ENCODE data around the gene GUK1.

The GUK1 gene, protein sequence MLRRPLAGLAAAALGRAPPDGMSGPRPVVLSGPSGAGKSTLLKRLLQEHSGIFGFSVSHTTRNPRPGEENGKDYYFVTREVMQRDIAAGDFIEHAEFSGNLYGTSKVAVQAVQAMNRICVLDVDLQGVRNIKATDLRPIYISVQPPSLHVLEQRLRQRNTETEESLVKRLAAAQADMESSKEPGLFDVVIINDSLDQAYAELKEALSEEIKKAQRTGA

DNA sequence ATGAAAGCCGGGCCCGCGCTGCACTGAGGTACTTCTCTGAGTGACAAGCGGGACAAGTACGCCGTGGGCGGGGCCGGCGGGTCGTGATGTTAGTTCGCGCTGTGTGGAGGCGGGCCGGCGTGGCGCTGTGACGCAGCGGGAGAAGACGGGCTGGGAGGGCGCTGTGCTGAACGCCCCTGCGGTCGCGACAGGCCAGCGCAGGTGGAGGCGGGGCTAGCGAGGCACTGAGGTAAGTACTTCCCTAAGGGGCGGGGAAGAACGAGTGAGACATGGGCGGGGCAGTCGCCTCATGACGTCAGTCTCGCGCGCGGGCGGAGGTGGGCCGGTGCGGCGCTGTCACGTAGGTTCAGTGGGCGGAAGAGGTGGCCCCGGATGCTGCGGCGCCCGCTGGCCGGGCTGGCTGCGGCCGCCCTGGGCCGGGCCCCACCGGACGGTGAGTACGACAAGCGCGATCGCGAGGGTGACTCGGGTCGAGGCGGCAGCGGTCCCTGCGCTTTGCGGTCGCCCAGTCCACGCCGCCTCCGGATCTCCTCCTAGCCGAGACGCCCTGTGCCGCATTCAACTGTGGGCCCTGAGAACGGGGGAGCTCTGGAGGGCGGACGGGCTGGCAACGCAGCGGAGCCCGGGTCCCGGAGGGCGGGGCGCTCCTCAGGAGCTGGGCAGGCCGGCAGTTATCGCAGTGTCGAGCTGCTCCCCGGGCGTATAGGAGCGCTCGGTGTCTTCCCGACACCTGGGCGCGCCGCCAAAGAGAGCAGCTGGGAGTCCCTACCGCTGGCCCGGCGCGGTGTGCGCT, at the start of gene GUK1:
GUK1 (plus strand) TSS at position 349 of the 793 bp plus-strand sequence; CDS start at position 373, 24 bp downstream.
- peak; percentile 100 for DNase-seq

- no peak for DNase-seq
Measured at GRCh38 chr1:228090613-228091081, 49.4 kb upstream of the GUK1 start.

GRCh38 chr1:228091084-228091483, 49.0 kb upstream of the GUK1 start:
- DNase-seq: no peak

DNA sequence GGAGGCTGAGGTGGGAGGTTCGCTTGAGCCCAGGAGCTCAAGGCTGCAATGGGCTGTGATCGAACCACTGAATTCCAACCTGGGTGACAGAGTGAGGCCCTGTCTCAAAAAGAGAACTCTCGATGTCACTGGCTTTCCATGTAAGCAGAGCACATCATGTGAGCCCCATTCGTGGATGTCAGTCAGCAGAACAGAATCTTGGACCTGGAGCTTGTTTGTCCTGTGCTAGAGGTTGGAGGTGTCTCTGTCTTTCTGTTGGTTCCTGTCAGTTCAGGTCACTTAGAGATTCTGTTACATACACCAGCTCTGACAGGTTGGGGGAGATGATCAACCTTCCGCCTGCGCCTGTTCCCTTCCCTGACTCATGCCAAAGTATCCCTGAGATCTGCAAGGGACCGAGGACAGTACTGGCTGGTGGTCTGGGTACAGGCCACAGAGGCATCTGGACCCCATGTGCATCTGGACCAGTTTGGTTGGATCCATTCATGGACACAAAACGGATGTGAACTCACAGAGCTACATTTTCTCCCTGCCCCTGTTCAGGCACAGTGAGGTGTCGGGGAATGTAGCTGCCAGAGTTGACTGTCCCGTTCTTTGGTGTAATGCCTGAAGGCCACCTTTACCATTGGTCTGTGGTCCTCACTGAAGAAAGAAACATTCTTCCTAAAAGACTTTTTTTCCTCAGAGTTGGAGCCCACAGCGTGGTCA, 47.6 kb upstream of the GUK1 start:
- no peak for DNase-seq

- no peak for DNase-seq
Measured at GRCh38 chr1:228093050-228093906, 46.8 kb upstream of the GUK1 start.

GRCh38 chr1:228094432-228095016, 45.6 kb upstream of the GUK1 start:
- DNase-seq: no peak

DNA sequence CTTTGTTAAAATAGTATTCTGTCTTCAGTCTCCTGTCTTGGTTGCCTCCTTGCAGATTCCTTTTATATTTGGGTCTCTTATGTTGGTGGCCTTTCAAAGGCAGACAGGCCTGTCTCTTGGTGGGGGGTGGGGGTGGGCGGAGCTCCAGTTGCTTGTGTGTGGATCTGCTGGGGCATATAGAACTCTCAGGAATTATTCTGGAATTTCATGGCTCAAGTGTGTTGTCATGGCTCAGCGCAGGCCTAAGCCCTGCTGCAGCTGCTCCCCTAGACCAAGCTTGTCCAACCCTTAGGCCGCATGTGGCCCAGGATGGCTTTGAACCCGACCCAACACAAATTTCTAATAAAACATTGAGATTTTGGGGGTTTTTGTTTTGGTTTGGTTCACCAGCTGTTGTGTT, 44.9 kb upstream of the GUK1 start:
- DNase-seq: no peak

- DNase-seq: no peak
Measured at GRCh38 chr1:228095938-228096337, 44.1 kb upstream of the GUK1 start.

DNA sequence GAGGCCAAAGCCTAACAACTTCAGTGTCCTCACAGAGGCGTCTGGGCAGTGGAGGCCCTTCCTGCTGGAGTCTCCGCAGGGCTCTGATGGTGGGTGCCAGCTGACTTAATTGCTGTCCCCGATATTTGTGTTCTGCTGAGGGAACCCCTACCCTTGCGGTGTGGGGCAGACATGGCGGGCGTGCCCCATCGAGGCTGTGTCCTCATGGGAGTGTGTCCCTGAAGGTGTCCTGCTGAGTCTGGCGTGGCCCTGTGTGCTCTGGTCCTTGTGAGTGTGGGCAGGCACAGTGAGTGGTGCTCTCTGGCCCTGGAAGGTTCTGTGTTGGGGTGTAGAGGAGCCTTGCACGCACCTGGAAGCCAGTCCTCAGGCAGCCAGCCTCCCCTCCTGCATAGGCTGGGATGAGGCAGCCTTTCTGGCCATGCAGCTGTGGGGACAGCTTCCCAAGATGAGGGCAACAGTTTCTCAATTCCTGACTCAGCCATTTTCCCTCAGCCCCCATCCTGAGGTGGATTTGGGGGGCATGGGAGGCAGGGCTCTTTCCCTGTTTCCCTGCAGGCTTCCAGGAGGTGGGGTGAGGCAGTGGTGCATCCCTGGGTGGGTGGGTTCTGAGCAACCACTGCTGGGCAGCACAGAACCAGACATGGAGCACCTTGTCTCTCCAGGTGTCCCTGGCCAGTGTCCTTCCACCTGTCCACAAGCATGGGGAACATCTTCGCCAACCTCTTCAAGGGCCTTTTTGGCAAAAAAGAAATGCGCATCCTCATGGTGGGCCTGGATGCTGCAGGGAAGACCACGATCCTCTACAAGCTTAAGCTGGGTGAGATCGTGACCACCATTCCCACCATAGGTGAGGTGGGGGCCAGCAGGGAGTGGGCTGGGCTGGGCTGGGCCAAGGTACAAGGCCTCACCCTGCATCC, 43.4 kb upstream of the GUK1 start:
- DNase-seq: no peak

- no peak for DNase-seq
Measured at GRCh38 chr1:228097333-228098081, 42.6 kb upstream of the GUK1 start.

GRCh38 chr1:228098323-228098931, 41.7 kb upstream of the GUK1 start:
- DNase-seq: no peak

GRCh38 chr1:228099331-228099732, 40.7 kb upstream of the GUK1 start:
- DNase-seq: no peak

GRCh38 chr1:228100822-228101613, 39.1 kb upstream of the GUK1 start:
- DNase-seq: no peak

DNA sequence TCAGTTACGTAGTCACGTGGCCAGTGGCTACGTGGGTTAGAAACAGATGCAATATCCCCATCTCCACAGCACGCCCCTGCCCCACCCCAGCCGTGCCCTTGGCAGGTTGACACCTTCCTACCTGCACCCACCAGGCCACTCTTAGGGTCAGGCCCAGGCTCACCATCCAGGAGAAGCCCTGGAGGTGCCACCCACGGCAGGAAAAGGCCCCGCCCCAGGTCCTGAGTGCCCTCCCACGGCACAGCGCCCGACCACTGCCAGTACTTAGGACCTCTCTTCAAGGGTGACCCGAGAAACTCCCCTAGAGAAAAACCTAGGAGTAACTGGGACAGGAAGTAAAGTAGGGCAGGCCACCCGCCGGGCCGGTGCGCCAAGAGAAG, 38.5 kb upstream of the GUK1 start:
- peak in 1 of 2 donors; percentile 48 for DNase-seq

- peak; percentile 51 to 74 for DNase-seq
Measured at GRCh38 chr1:228101994-228102790, 37.9 kb upstream of the GUK1 start.

GRCh38 chr1:228102791-228103620, 37.1 kb upstream of the GUK1 start, which contains the start of gene C1orf35:
C1orf35 (minus strand) TSS chr1:228103325; CDS start chr1:228103227, 98 bp downstream.
- peak; percentile 93 to 95 for DNase-seq

Measured in CD4-positive, alpha-beta T cell treated with Interferon alpha-2 for 1 hour (primary cell).